ENCODE measurements around the gene CLASRP. TPM values are rescaled to one million over a fixed set of nuclear protein-coding genes. Genes with fewer than 3 reads are reported as not detected.
A peak's percentile ranks its signal among the peaks of the same experiment; 100 is the strongest.

The CLASRP gene
- total and polyA plus RNA-seq, 9 of the 15 experiments (the other 6 are each of a cell fraction or from before 2014, with no cell fraction given), result 0.94 to 86.3 (median 44.0) TPM

GRCh38 chr19:45038931-45039893 is at the start of gene CLASRP (continued):
- TF ChIP-seq NKRF (IDR thresholded peaks at IDR 0.05; ENCODE audit: borderline replicate concordance), result peak; percentile 91
- TF ChIP-seq KDM4B (IDR thresholded peaks at IDR 0.05; ENCODE audit: borderline replicate concordance in 2 of 2, low read depth in 1 of 2), result peak in 1 of 2 experiments; percentile 95; a peak in 2 of 4 replicates
- TF ChIP-seq ZNF384 (IDR thresholded peaks at IDR 0.05; ENCODE audit: low read depth, low read length), result peak; percentile 87
- TF ChIP-seq HDAC1 (IDR thresholded peaks at IDR 0.05), result peak in 1 of 2 experiments; percentile 93; a peak in 2 of 4 replicates
- 0 out of 2 replicates have a peak, but pooled peaks have one; percentile 30 for TF ChIP-seq ZNF707 (CRISPR knock-in tag; conservative IDR thresholded peaks at IDR 0.05)
- peak; percentile 41; the same call in 1 of the 2 replicates for TF ChIP-seq CBX1 (IDR thresholded peaks at IDR 0.05; ENCODE audit: low read depth)
- TF ChIP-seq RB1 (IDR thresholded peaks at IDR 0.05; ENCODE audit: low read depth), result peak; percentile 87
- peak; percentile 43 for TF ChIP-seq HDAC2 (IDR thresholded peaks at IDR 0.05)
- TF ChIP-seq MAX (CRISPR knock-in tag; IDR thresholded peaks at IDR 0.05), result peak; percentile 47
- peak; percentile 31; the same call in 1 of the 2 replicates for TF ChIP-seq TOE1 (IDR thresholded peaks at IDR 0.05; ENCODE audit: borderline replicate concordance)
- peak; percentile 82; the same call in 1 of the 2 replicates for TF ChIP-seq TOE1 (CRISPR knock-in tag; IDR thresholded peaks at IDR 0.05; ENCODE audit: borderline replicate concordance, low read depth)
- peak; percentile 55 for TF ChIP-seq ESRRA (IDR thresholded peaks at IDR 0.05; ENCODE audit: borderline replicate concordance, low read depth)
- peak; percentile 31 for TF ChIP-seq EGR1 (conservative IDR thresholded peaks at IDR 0.05)
- TF ChIP-seq KDM2B (CRISPR knock-in tag; IDR thresholded peaks at IDR 0.05), result 0 out of 2 replicates have a peak, but pooled peaks have one; percentile 77
- peak in 1 of 2 experiments; percentile 52 for TF ChIP-seq E2F6 (IDR thresholded peaks at IDR 0.05; ENCODE audit: borderline replicate concordance in 1 of 2, extremely low read depth in 1 of 2, insufficient read depth in 1 of 2, insufficient read length in 1 of 2, low read depth in 1 of 2, low read length in 1 of 2, poor library complexity in 1 of 2, severe bottlenecking in 1 of 2)
- peak; percentile 78; the same call in 1 of the 2 replicates for TF ChIP-seq THAP12 (CRISPR knock-in tag; IDR thresholded peaks at IDR 0.05)
- TF ChIP-seq POLR2AphosphoS5 (IDR thresholded peaks at IDR 0.05; ENCODE audit: control insufficient read depth, insufficient read depth, low read depth, low read length), result peak; percentile 88
- no peak; the same call in 1 of the 2 replicates for TF ChIP-seq NR2C2 (CRISPR knock-in tag; IDR thresholded peaks at IDR 0.05)
- peak; percentile 98 for TF ChIP-seq NR2C2 (tag; IDR thresholded peaks at IDR 0.05)
